22Rv1 (cell line): ENCODE results near the gene DHDH.

ENCODE experiments used
- ZFX ChIP-seq: fragments of 450-650 bp; IDR thresholded peaks from 2 replicates; pipeline ENCODE4 v1.6.1; 2017; ENCODE audit warnings: antibody characterized with exemption, borderline replicate concordance
- TF ChIP-seq, protein P1 (sequence below): fragments of 450-650 bp; IDR thresholded peaks from 2 replicates; pipeline ENCODE4 v1.5.1; 2017; ENCODE audit warnings: mild to moderate bottlenecking

DNA sequence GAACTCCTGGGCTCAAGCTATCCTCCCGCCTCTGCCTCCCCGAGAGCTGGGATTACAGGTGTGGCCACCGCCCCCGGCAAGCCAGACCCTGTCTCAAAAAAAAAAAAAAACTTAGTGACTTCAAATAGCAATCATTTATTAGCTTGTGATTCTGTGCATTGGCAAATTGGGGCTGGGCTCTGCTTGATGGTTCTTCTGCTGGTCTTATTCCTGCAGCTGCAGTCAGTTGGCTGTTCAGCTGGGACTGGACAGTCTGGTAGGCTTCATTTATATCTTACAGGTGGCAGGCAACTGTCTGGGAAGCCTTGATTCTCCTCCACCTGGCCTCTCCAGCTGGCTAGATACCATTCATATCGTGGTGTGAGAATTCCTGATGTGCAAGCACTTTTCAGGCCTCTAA lies 7.4 kb downstream of the DHDH start:
- TF ChIP-seq, protein P1, sequence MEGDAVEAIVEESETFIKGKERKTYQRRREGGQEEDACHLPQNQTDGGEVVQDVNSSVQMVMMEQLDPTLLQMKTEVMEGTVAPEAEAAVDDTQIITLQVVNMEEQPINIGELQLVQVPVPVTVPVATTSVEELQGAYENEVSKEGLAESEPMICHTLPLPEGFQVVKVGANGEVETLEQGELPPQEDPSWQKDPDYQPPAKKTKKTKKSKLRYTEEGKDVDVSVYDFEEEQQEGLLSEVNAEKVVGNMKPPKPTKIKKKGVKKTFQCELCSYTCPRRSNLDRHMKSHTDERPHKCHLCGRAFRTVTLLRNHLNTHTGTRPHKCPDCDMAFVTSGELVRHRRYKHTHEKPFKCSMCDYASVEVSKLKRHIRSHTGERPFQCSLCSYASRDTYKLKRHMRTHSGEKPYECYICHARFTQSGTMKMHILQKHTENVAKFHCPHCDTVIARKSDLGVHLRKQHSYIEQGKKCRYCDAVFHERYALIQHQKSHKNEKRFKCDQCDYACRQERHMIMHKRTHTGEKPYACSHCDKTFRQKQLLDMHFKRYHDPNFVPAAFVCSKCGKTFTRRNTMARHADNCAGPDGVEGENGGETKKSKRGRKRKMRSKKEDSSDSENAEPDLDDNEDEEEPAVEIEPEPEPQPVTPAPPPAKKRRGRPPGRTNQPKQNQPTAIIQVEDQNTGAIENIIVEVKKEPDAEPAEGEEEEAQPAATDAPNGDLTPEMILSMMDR: no peak
- no peak for TF ChIP-seq ZFX
